ENCODE measurements around the gene IFIT1.

GRCh38 chr10:89357975-89358374, 34.4 kb upstream of the IFIT1 start:
- TF ChIP-seq EZH2 (IDR thresholded peaks at IDR 0.05; ENCODE audit: borderline replicate concordance, low read length) (no peak), CTCF (conservative IDR thresholded peaks at IDR 0.05 in 1 of 2, IDR thresholded peaks at IDR 0.05 in 1 of 2; ENCODE audit: extremely low read depth in 1 of 2, insufficient read depth in 1 of 2, low read depth in 1 of 2, low read length in 2 of 2) (no peak)
